ENCODE results near the gene SLC12A7. TPM values are rescaled to one million over a fixed set of nuclear protein-coding genes. Genes with fewer than 3 reads are reported as not detected.

The SLC12A7 gene
- total RNA-seq, 1 donor, result 13.7 TPM

GRCh38 chr5:1047332-1047965 is 64.4 kb downstream of the SLC12A7 start:
- Histone ChIP-seq H3K4me1 (ENCODE audit: insufficient read depth, low read length) (no peaks in the 10 kb centered on the region), H3K9me3 (ENCODE audit: low read depth, low read length) (no peaks in the 10 kb centered on the region), H3K4me3 (ENCODE audit: low read length) (no peak overlapping the region), H3K27me3 (ENCODE audit: insufficient read depth, low read length) (no peaks in the 10 kb centered on the region)

DNA sequence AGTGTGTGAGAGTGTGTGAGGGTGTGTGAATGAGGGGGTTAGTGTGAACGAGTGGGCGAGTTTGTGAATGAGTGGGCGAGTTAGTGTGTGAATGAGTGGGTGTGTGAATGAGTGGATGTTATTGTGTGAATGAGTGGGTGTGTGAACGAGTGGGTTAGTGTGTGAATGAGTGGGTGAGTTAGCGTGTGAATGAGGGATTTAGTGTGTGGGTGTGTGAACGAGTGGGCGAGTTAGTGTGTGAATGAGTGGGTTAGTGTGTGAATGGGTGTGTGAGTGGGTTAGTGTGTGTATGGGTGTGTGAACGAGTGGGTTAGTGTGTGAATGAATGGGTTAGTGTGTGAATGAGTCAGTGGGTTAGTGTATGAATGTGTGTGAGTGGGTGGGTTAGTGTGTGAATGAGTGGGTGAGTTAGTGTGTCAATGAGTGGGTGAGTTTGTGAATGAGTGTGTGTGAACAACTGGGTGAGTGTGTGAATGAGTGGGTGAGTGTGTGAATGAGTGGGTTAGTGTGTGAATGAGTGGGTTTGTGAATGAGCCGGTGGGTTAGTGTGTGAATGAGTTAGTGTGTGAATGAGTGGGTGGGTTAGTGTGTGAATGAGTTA is 65.8 kb downstream of the SLC12A7 start:
- Histone ChIP-seq H3K4me3 (ENCODE audit: low read length) (no peak overlapping the region), H3K27me3 (ENCODE audit: insufficient read depth, low read length) (no peaks in the 10 kb centered on the region), H3K9me3 (ENCODE audit: low read depth, low read length) (no peaks in the 10 kb centered on the region), H3K4me1 (ENCODE audit: insufficient read depth, low read length) (no peaks in the 10 kb centered on the region)

- Histone ChIP-seq H3K27me3 (ENCODE audit: insufficient read depth, low read length) (no peaks in the 10 kb centered on the region), H3K4me1 (ENCODE audit: insufficient read depth, low read length) (no peaks in the 10 kb centered on the region), H3K4me3 (ENCODE audit: low read length) (no peak overlapping the region), H3K9me3 (ENCODE audit: low read depth, low read length) (no peaks in the 10 kb centered on the region)
Observed at GRCh38 chr5:1044117-1044516, 67.7 kb downstream of the SLC12A7 start.

- Histone ChIP-seq H3K4me1 (ENCODE audit: insufficient read depth, low read length) (no peaks in the 10 kb centered on the region), H3K9me3 (ENCODE audit: low read depth, low read length) (no peaks in the 10 kb centered on the region), H3K27me3 (ENCODE audit: insufficient read depth, low read length) (no peaks in the 10 kb centered on the region), H3K4me3 (ENCODE audit: low read length) (no peak overlapping the region)
Observed at GRCh38 chr5:1043327-1043726, 68.5 kb downstream of the SLC12A7 start.

- H3K9me3 ChIP-seq (ENCODE audit: low read depth, low read length), result no peaks in the 10 kb centered on the region
Observed at GRCh38 chr5:1042626-1043025, 69.2 kb downstream of the SLC12A7 start.

DNA sequence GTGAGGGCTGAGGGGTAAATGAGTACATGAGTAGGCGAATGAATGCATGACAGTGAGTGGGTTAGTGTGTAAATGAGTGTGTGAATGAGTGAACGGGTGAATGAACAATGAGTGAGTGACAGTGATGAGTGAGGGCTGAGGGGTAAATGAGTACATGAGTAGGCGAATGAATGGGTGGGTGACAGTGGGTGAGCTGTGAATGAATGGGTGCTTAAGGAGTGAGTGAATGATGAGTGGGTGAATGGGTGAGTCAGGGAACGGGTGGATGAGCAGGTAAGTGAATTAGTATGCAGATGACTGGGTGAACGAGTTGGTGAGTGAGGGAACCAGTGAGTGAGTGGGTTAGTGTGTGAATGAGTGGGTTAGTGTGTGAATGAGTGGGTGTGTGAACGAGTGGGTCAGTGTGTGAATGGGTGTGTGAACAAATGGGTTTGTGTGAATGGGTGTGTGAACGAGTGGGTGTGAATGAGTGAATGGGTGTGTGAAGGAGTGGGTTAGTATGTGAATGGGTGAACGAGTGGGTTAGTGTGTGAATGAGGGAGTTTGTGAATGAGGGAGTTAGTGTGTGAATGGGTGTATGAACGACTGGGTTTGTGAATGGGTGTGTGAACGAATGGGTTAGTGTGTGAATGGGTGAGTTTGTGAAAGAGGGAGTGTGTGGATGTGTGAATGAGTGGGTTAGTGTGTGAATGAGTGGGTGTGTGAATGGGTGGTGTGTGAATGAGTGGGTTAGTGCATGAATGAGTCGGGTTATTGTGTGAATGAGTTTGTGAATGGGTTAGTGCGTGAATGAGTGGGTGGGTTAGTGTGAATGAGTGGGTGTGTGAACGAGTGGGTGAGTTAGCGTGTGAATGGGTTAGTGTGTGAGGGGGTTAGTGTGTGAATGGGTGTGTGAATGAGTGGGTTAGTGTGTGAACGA is 70.4 kb downstream of the SLC12A7 start:
- no peaks in the 10 kb centered on the region for H3K27me3 ChIP-seq (ENCODE audit: insufficient read depth, low read length)

More at GRCh38 chr5:1042626-1043025, 69.2 kb downstream of the SLC12A7 start:
- Histone ChIP-seq H3K4me1 (ENCODE audit: insufficient read depth, low read length) (no peaks in the 10 kb centered on the region), H3K4me3 (ENCODE audit: low read length) (no peak overlapping the region), H3K27me3 (ENCODE audit: insufficient read depth, low read length) (no peaks in the 10 kb centered on the region)

GRCh38 chr5:1040571-1040970 is 71.3 kb downstream of the SLC12A7 start:
- no peaks in the 10 kb centered on the region for H3K27me3 ChIP-seq (ENCODE audit: insufficient read depth, low read length)
- no peaks in the 10 kb centered on the region for H3K4me1 ChIP-seq (ENCODE audit: insufficient read depth, low read length)
- H3K4me3 ChIP-seq (ENCODE audit: low read length), result no peak overlapping the region
- H3K9me3 ChIP-seq (ENCODE audit: low read depth, low read length), result no peaks in the 10 kb centered on the region

More for the DNA sequence above, 70.4 kb downstream of the SLC12A7 start:
- no peak overlapping the region for H3K4me3 ChIP-seq (ENCODE audit: low read length)
- H3K9me3 ChIP-seq (ENCODE audit: low read depth, low read length), result no peaks in the 10 kb centered on the region
- H3K4me1 ChIP-seq (ENCODE audit: insufficient read depth, low read length), result no peaks in the 10 kb centered on the region

DNA sequence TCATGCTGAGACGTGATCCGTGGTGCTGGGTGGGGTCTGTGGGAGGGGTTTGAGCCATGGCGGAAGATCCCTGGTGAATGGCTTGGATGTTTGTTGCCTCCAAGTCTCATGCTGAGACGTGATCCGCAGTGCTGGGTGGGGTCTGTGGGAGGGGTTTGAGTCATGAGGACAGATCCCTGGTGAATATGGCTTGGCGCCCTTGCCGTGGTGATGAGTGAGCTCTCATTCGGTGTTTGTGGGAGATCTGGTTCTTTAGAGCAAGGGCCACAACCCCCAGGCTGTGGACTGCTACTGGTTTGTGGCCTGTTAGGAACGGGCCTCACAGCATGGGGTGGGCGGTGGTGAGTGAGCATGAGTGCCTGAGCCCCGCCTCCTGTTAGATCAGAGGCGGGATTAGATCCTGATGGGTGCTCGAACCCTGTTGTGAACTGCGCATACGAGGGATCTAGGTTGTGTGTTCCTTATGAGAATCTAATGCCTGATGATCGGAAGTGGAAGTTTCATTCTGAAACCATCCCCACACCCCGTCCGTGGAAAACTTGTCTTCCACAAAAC is 72.1 kb downstream of the SLC12A7 start:
- Histone ChIP-seq H3K4me1 (ENCODE audit: insufficient read depth, low read length) (no peaks in the 10 kb centered on the region), H3K4me3 (ENCODE audit: low read length) (no peak overlapping the region), H3K27me3 (ENCODE audit: insufficient read depth, low read length) (no peaks in the 10 kb centered on the region)

DNA sequence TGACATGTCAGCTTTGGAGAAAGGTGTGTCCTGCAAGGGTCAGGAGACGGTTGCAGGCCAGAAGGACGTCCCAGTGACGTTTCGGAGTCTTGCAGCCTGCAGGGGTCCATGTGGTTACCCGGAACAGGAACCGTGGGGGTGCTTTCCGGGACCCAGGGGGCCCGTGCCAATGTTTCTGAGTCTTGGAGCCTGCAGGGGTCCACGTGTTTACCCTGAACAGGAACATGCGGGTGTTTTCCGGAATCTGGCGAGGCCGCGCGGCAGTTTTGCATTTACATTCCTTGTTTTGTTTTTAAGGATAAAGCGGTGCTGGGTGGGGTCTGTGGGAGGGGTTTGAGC is 72.7 kb downstream of the SLC12A7 start:
- no peaks in the 10 kb centered on the region for H3K9me3 ChIP-seq (ENCODE audit: low read depth, low read length)
- H3K4me1 ChIP-seq (ENCODE audit: insufficient read depth, low read length), result no peaks in the 10 kb centered on the region
- no peak overlapping the region for H3K4me3 ChIP-seq (ENCODE audit: low read length)
- no peaks in the 10 kb centered on the region for H3K27me3 ChIP-seq (ENCODE audit: insufficient read depth, low read length)

More for the DNA sequence above, 72.1 kb downstream of the SLC12A7 start:
- no peaks in the 10 kb centered on the region for H3K9me3 ChIP-seq (ENCODE audit: low read depth, low read length)

- H3K4me1 ChIP-seq (ENCODE audit: insufficient read depth, low read length), result no peaks in the 10 kb centered on the region
- H3K9me3 ChIP-seq (ENCODE audit: low read depth, low read length), result no peaks in the 10 kb centered on the region
- H3K27me3 ChIP-seq (ENCODE audit: insufficient read depth, low read length), result no peaks in the 10 kb centered on the region
- H3K4me3 ChIP-seq (ENCODE audit: low read length), result no peak overlapping the region
Observed at GRCh38 chr5:1038417-1039209, 73.2 kb downstream of the SLC12A7 start.

- no peaks in the 10 kb centered on the region for H3K4me1 ChIP-seq (ENCODE audit: insufficient read depth, low read length)
- no peak overlapping the region for H3K4me3 ChIP-seq (ENCODE audit: low read length)
- no peaks in the 10 kb centered on the region for H3K9me3 ChIP-seq (ENCODE audit: low read depth, low read length)
- no peaks in the 10 kb centered on the region for H3K27me3 ChIP-seq (ENCODE audit: insufficient read depth, low read length)
Observed at GRCh38 chr5:1037671-1038416, 74.0 kb downstream of the SLC12A7 start.

- no peaks in the 10 kb centered on the region for H3K27me3 ChIP-seq (ENCODE audit: insufficient read depth, low read length)
- no peaks in the 10 kb centered on the region for H3K9me3 ChIP-seq (ENCODE audit: low read depth, low read length)
- H3K4me3 ChIP-seq (ENCODE audit: low read length), result no peak overlapping the region
- no peaks in the 10 kb centered on the region for H3K4me1 ChIP-seq (ENCODE audit: insufficient read depth, low read length)
Observed at GRCh38 chr5:1037123-1037670, 74.7 kb downstream of the SLC12A7 start.

GRCh38 chr5:1036504-1037122 is 75.2 kb downstream of the SLC12A7 start:
- Histone ChIP-seq H3K4me3 (ENCODE audit: low read length) (no peak overlapping the region), H3K9me3 (ENCODE audit: low read depth, low read length) (no peaks in the 10 kb centered on the region), H3K4me1 (ENCODE audit: insufficient read depth, low read length) (no peaks in the 10 kb centered on the region), H3K27me3 (ENCODE audit: insufficient read depth, low read length) (no peaks in the 10 kb centered on the region)
